Heart right ventricle (tissue), 16 donors: ENCODE results near the gene LTO1. TPM values are rescaled to one million over a fixed set of nuclear protein-coding genes. Genes with fewer than 3 reads are reported as not detected.

Experiments used
- ATAC-seq, 8 donors: fragments of 200-7000 bp; cut with Tn5 transposase; one replicate each; pipeline ENCODE4 v1.9.1; 2020; ENCODE audit warnings: mild to moderate bottlenecking in 8 of 8, moderate library complexity in 8 of 8, moderate number of reproducible peaks in 1 of 8
- DNase-seq, 2 donors: peaks; one replicate each; pipeline ENCODE4 v3.0.0-alpha.2; 2020
- H3K27ac ChIP-seq, 10 donors: fragments of 200-600 bp; sonication (generic) in 2 of 10; one replicate each; pipeline versions ENCODE4 v1.5.0 to v1.8.0; 2020 to 2022; ENCODE audit warnings: mild to moderate bottlenecking in 3 of 10
- H3K27me3 ChIP-seq, 7 donors: fragments of 200-600 bp; one replicate each; pipeline ENCODE4 v1.8.0; 2021 to 2022; ENCODE audit warnings: mild to moderate bottlenecking in 2 of 7
- H3K36me3 ChIP-seq, 9 donors: fragments of 200-600 bp; sonication (generic) in 1 of 9; one replicate each; pipeline versions ENCODE4 v1.5.0 to v1.8.0; 2020 to 2022; ENCODE audit warnings: mild to moderate bottlenecking in 2 of 9
- H3K4me1 ChIP-seq, 9 donors: fragments of 200-600 bp; sonication (generic) in 1 of 9; one replicate each; pipeline versions ENCODE4 v1.5.0 to v1.8.0; 2020 to 2022; ENCODE audit warnings: mild to moderate bottlenecking in 4 of 9
- H3K4me3 ChIP-seq, 10 donors: fragments of 200-600 bp; sonication (generic) in 2 of 10; one replicate each; pipeline versions ENCODE4 v1.5.0 to v1.8.0; 2020 to 2022; ENCODE audit warnings: mild to moderate bottlenecking in 7 of 10, moderate library complexity in 2 of 10
- H3K9me3 ChIP-seq, 11 donors: fragments of 200-600 bp in 10 of 11; sonication (generic) in 2 of 11; one replicate each; pipeline versions ENCODE4 v1.5.0 to v1.8.0; 2013 to 2022; ENCODE audit warnings: mild to moderate bottlenecking in 2 of 11, control low read depth in 1 of 11, moderate library complexity in 1 of 11
- WGBS, 2 donors: extraction: QIAGEN DNeasy Blood & Tissue Kit; methylation state at CpG; one replicate each; pipeline ENCODE4 v1.1.7; 2013; ENCODE audit warnings: inconsistent platforms in 1 of 2; 5-methylcytosine and 5-hydroxymethylcytosine counted together
- intact Hi-C, 10 donors: fragments of 100-400 bp; cut with DNase I; formaldehyde crosslinking; loops; one replicate each; pipeline versions ENCODE4 v1.11.1 to v1.14.2; 2022
- long read RNA-seq, 3 donors: library from polyadenylated mRNA; unstranded; transcript quantifications; one replicate each; pipeline ENCODE4 v2.0.0, GENCODE V29; 2020 to 2021
- polyA plus RNA-seq, 2 donors: library from polyadenylated mRNA; stranded (reverse); fragments of 200-250 nt; gene quantifications; one replicate each; pipeline ENCODE4 v1.2.3, GENCODE V29; 2013
- total RNA-seq, 10 donors: library from RNA; stranded (reverse); fragmentation: NEBNext Ultra II Directional in 3 of 10; extraction: Animal tissue kit (Norgen Biotek cat#: 25700) in 3 of 10; gene quantifications; one replicate each; pipeline versions ENCODE4 v1.2.1 to v1.2.4, GENCODE V29; 2021 to 2023
- TF ChIP-seq, protein P1 (sequence below), 9 donors: fragments of 200-600 bp; sonication (generic) in 2 of 9; IDR thresholded peaks; one replicate each; pipeline versions ENCODE4 v1.5.0 to v1.8.0; 2021 to 2022; ENCODE audit warnings: antibody characterized with exemption in 9 of 9, mild to moderate bottlenecking in 5 of 9, moderate library complexity in 1 of 9
- donor health status: Arrhythmogenic right ventricular cardiomyopathy.
- donor health status: ischemic (EF 13 %, LVEDD 7.1; RV severe dilation, severe dysfunction).
- donor health status: healthy with polysubstance abuse.
- donor health status: DM: no; HTN: yes; CAD: no.
- donor health status: DM: no; HTN: no; CAD: no.
- donor health status: ischemic (EF 25% LVEDD 6.9; RV normal size, moderate dysfunction).
- donor health status: ischemic (EF 25% LVEDD 5.7; RV mildly dilated, moderate dysfunction).
- donor health status: healthy.
- donor health status: DM: yes; HTN: yes; CAD: no.
- donor health status: Ischemic cardiomyopathy.
- donor health status: ischemic (EF 35%, LVEDD 5.7; RV mildly dilated, moderate dysfunction).
- donor health status: nonischemic (EF 11% LVEDD 7.7; RV severe dilation, severe dysfunction).
- donor health status: DM: yes; HTN: yes; CAD: no.
- donor health status: PGD.
- donor health status: ischemic (EF 29% LVEDD 5.4; RV normal size, mild dysfunction).
- donor health status: nonischemic (EF 23%, LVEDD 6.1; RV moderate dilation, normal function).

The LTO1 gene
- total RNA-seq (1 to 10 TPM; 7.0 to 9.7 (median 8.1) TPM), polyA plus RNA-seq (10 to 100 TPM; 10.9 to 22.6 TPM)
- long read RNA-seq, donor 1, partial matches to known transcripts, result 0 of 16 reads
- long read RNA-seq, donor 1, other reads (novel, unspliced or antisense), result 13 of 16 reads
- long read RNA-seq, donor 2, partial matches to known transcripts, result 0 of 9 reads
- long read RNA-seq, donor 2, other reads (novel, unspliced or antisense), result 4 of 9 reads
- long read RNA-seq, donor 3, transcript LTO1-201 (5 exons, 2,478 nt), result major isoform, 8 of 81 reads
- long read RNA-seq, donor 3, partial matches to known transcripts, result 0 of 81 reads
- long read RNA-seq, donor 3, other reads (novel, unspliced or antisense), result 69 of 81 reads

- H3K27me3 ChIP-seq, result no peaks in the 10 kb centered on the region
- H3K9me3 ChIP-seq, result no peaks in the 10 kb centered on the region
- 2 to 3% methylated on average over 68 to 72 of the region's 72 CpGs for WGBS, 2 donors
- peaks cover 0 to 34% (median 12%) of the 10 kb centered on the region in 9 donors for H3K36me3 ChIP-seq
- H3K27ac ChIP-seq, result peak within 1 kb of the TSS; percentile 27 to 94 (median 86)
- peak within 1 kb of the TSS; percentile 48 to 100 (median 92) for H3K4me3 ChIP-seq
- peaks cover 2 to 36% (median 26%) of the 10 kb centered on the region in 9 donors for H3K4me1 ChIP-seq
- DNase-seq (peak; percentile 96 to 98), ATAC-seq (peak; percentile 98 to 100 (median 99))
- TF ChIP-seq, protein P1, sequence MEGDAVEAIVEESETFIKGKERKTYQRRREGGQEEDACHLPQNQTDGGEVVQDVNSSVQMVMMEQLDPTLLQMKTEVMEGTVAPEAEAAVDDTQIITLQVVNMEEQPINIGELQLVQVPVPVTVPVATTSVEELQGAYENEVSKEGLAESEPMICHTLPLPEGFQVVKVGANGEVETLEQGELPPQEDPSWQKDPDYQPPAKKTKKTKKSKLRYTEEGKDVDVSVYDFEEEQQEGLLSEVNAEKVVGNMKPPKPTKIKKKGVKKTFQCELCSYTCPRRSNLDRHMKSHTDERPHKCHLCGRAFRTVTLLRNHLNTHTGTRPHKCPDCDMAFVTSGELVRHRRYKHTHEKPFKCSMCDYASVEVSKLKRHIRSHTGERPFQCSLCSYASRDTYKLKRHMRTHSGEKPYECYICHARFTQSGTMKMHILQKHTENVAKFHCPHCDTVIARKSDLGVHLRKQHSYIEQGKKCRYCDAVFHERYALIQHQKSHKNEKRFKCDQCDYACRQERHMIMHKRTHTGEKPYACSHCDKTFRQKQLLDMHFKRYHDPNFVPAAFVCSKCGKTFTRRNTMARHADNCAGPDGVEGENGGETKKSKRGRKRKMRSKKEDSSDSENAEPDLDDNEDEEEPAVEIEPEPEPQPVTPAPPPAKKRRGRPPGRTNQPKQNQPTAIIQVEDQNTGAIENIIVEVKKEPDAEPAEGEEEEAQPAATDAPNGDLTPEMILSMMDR (IDR thresholded peaks at IDR 0.05), result no peak
- intact Hi-C loops, result loop anchor here in 2 of 10 donors (5.0 kb wide), 1 partner anchor 573 kb away; no protein-coding TSS in a partner anchor
Measured at GRCh38 chr11:69674886-69675714, at the start of gene LTO1. Gene LTO1, minus strand, starts transcription at chr11:69675353. Its CDS starts 114 bp downstream, at chr11:69675239.

DNA sequence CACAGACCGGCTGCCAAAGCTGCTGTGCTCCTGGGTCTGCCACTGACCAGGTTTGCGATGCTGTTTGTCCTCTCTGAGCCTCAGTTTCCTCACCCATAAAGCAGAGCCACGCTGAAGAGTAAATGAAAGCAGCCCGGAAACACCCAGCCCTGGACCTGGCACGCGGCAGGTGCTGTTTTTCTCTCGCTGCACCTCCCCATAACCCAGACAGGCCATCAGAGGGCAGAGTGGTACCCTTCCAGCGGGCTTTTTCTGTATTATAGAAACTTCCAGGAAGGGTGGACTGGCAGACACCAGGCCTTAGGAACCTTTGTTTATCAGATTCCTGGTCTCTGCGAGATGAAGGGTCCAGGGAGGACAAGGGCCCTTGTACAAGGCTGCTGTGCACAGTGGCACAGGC lies 46.6 kb upstream of the LTO1 start:
- H3K27ac ChIP-seq, result no peak overlapping the region
- TF ChIP-seq, protein P1 (IDR thresholded peaks at IDR 0.05), result peak in 4 of 9 donors; percentile 10 to 20 (median 14)
- WGBS, 2 donors, result 48 to 55% methylated on average over 9 of the region's 9 CpGs
- DNase-seq (no peak), ATAC-seq (no peak)
- no peaks in the 10 kb centered on the region for H3K9me3 ChIP-seq
- intact Hi-C loops, result no loop called here
- H3K27me3 ChIP-seq, result peaks cover 5 to 94% (median 84%) of the 10 kb centered on the region in 7 donors
- peaks cover 0 to 5% (median 0%) of the 10 kb centered on the region in 9 donors for H3K4me1 ChIP-seq
- no peaks in the 10 kb centered on the region for H3K36me3 ChIP-seq
- no peak overlapping the region for H3K4me3 ChIP-seq

DNA sequence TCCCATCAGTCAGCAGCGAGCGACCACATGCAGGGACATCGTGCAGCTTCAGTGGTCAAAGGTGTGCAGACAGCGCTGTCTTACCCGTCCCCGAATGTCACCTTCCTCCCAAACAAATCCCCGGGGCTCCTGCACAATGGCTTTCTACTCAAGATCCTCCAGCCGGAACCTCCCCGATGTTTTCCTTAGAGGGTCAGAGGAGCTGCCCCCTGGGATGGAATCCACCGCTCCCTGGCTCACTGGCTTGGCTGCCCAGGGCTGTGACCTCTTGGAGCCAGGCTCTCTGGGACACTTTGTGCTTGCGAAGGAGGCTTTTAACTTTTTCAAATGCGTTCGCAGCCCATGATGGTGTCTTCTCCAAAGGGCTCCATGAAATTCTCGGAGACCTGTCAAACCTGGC lies 46.0 kb upstream of the LTO1 start:
- 50 to 52% methylated on average over 14 of the region's 14 CpGs for WGBS, 2 donors
- no peak overlapping the region for H3K27ac ChIP-seq
- peaks cover 0 to 5% (median 0%) of the 10 kb centered on the region in 9 donors for H3K4me1 ChIP-seq
- ATAC-seq, result no peak
- peaks cover 5 to 93% (median 84%) of the 10 kb centered on the region in 7 donors for H3K27me3 ChIP-seq
- TF ChIP-seq, protein P1 (IDR thresholded peaks at IDR 0.05), result no peak
- H3K9me3 ChIP-seq, result no peaks in the 10 kb centered on the region
- intact Hi-C loops, result no loop called here
- H3K36me3 ChIP-seq, result no peaks in the 10 kb centered on the region
- H3K4me3 ChIP-seq, result no peak overlapping the region
- DNase-seq, result no peak

- H3K4me3 ChIP-seq, result no peak overlapping the region
- WGBS, 2 donors, result 73 to 77% methylated on average over 8 of the region's 8 CpGs
- no peak for ATAC-seq
- TF ChIP-seq, protein P1 (IDR thresholded peaks at IDR 0.05), result no peak
- H3K27me3 ChIP-seq, result peaks cover 5 to 84% (median 70%) of the 10 kb centered on the region in 7 donors
- no peak overlapping the region for H3K27ac ChIP-seq
- no peak for DNase-seq
- no peaks in the 10 kb centered on the region for H3K36me3 ChIP-seq
- no peaks in the 10 kb centered on the region for H3K9me3 ChIP-seq
- peaks cover 0 to 5% (median 0%) of the 10 kb centered on the region in 9 donors for H3K4me1 ChIP-seq
- intact Hi-C loops, result loop anchor here in 3 of 10 donors (5.0 to 10.0 kb wide), 2 partner anchors 86 to 478 kb away; no protein-coding TSS in a partner anchor
Measured at GRCh38 chr11:69718912-69719311, 43.8 kb upstream of the LTO1 start.
